Esophagus squamous epithelium (tissue), 4 donors: ENCODE data around the gene ZBTB21.

Experiments
- POLR2A ChIP-seq, 4 donors: fragments of 450-650 bp; IDR thresholded peaks; one replicate each; pipeline ENCODE4 v1.6.1; 2017; ENCODE audit warnings: antibody characterized with exemption in 4 of 4, mild to moderate bottlenecking in 4 of 4, moderate library complexity in 3 of 4
- TF ChIP-seq, protein P1 (sequence below), 6 experiments: fragments of 450-650 bp in 4 of 6; fragments of 200-600 bp in 2 of 6; sonication (generic) in 2 of 6; IDR thresholded peaks; one replicate each; pipeline ENCODE4 v1.5.1; 2016 to 2019; ENCODE audit warnings: antibody characterized with exemption in 6 of 6, mild to moderate bottlenecking in 4 of 6, moderate library complexity in 4 of 6

DNA sequence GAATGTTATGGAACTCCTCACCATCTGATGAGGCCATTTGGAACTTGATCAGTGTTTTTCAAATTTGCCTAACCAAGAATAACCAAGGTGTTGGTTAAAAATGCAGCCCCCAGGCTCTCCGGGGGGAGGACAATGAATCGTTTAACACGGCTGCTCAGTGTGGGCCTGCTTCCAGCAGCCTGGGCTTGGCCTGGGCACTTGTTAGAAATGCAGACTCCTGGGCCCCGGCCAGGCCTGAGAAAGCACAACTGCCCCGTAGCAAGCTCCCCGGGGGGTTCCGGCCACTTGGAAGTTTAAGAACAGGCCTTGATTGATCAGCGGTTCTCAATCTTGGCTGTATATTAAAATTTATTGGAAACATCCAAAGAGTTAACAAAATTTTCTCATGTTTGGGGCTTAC, 33.5 kb downstream of the ZBTB21 start:
- TF ChIP-seq, protein P1, sequence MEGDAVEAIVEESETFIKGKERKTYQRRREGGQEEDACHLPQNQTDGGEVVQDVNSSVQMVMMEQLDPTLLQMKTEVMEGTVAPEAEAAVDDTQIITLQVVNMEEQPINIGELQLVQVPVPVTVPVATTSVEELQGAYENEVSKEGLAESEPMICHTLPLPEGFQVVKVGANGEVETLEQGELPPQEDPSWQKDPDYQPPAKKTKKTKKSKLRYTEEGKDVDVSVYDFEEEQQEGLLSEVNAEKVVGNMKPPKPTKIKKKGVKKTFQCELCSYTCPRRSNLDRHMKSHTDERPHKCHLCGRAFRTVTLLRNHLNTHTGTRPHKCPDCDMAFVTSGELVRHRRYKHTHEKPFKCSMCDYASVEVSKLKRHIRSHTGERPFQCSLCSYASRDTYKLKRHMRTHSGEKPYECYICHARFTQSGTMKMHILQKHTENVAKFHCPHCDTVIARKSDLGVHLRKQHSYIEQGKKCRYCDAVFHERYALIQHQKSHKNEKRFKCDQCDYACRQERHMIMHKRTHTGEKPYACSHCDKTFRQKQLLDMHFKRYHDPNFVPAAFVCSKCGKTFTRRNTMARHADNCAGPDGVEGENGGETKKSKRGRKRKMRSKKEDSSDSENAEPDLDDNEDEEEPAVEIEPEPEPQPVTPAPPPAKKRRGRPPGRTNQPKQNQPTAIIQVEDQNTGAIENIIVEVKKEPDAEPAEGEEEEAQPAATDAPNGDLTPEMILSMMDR (IDR thresholded peaks at IDR 0.05): no peak
- TF ChIP-seq POLR2A (IDR thresholded peaks at IDR 0.05): no peak
